A549 treated with RU486 at 1 μM for 4 hours (cell line): ENCODE measurements around the gene PRAME. TPM values are rescaled to one million over a fixed set of nuclear protein-coding genes. Genes with fewer than 3 reads are reported as not detected.

Experiments used
- total RNA-seq: library from RNA; stranded (reverse); fragments of 200-300 nt; extraction: Qiagen RNA extraction; gene quantifications from 5 replicates; pipeline ENCODE4 v1.2.3, GENCODE V29; 2022; ENCODE audit warnings: low read depth

The PRAME gene, protein sequence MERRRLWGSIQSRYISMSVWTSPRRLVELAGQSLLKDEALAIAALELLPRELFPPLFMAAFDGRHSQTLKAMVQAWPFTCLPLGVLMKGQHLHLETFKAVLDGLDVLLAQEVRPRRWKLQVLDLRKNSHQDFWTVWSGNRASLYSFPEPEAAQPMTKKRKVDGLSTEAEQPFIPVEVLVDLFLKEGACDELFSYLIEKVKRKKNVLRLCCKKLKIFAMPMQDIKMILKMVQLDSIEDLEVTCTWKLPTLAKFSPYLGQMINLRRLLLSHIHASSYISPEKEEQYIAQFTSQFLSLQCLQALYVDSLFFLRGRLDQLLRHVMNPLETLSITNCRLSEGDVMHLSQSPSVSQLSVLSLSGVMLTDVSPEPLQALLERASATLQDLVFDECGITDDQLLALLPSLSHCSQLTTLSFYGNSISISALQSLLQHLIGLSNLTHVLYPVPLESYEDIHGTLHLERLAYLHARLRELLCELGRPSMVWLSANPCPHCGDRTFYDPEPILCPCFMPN
- total RNA-seq, result 98.9 to 108 TPM (median 104 TPM) in 5 replicates

DNA sequence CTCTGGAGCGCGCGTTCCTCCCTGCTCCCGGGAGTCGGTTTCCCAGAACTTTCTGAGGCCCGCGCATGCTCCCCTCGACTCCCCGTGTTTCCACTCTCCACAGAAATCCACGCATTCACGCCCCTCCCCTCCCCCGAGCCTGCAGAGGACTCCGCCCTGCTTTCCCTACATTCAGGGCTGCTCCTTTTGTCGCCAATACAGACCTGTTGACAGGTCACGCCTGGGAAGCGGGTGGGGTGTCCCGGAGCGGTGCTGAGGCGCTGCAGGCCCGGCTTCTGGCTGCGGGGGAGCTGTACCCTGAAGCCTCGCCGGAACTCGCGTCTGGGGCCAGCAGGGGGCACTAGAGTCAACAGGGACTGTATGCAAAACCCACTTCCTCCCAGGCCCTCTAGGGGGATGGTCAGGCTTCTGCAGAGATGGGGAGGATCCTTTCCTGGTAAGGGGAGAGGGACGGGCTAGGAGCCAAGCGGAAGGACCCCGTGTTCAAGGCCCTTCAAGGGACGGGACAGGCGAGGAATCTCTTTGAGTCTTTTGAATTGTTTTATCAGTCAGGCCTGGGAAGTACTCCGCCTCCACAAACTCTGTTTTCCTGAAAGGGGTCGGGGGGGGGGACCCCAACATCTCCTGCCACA is at the start of gene PRAME:
Gene PRAME (minus strand): TSS at position 294 of the 632 bp plus-strand sequence. CDS start 2,433 bp downstream, outside the sequence.

DNA sequence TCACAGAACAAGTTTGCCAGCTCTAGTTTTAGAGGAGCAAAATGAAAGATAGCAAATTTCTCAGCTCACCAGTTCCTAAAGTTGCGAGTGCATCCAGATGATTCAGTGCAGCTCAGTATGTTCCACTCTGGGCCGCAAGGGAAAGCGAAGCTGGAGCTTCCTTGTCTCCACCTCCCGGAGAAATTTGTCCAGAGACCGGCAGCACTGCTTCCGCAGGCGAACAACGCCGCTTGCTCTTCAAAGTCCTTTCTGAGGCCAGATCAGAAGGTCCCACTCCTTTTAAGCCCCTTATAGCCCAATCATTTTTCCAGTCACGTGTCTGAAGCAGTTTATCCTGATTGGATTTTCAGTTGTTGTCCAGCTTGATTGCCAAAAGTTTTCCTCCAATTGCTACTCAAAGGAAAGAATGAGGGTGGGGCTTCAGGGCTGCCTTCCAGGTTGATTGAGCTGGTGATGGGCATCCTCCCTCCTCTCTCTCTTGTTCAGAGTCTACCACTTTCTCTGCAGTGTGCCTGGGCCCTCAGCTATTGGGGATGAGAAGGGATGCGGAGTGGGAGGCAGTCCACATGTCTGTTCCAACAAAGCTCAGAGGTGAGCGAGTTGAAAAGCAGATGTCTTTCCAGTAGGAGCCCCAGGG is 38.9 kb downstream of the PRAME start, which contains the start of gene ZNF280A:
Gene ZNF280A (minus strand): TSS at position 251 of the 637 bp plus-strand sequence. CDS start 4,640 bp downstream, outside the sequence.

DNA sequence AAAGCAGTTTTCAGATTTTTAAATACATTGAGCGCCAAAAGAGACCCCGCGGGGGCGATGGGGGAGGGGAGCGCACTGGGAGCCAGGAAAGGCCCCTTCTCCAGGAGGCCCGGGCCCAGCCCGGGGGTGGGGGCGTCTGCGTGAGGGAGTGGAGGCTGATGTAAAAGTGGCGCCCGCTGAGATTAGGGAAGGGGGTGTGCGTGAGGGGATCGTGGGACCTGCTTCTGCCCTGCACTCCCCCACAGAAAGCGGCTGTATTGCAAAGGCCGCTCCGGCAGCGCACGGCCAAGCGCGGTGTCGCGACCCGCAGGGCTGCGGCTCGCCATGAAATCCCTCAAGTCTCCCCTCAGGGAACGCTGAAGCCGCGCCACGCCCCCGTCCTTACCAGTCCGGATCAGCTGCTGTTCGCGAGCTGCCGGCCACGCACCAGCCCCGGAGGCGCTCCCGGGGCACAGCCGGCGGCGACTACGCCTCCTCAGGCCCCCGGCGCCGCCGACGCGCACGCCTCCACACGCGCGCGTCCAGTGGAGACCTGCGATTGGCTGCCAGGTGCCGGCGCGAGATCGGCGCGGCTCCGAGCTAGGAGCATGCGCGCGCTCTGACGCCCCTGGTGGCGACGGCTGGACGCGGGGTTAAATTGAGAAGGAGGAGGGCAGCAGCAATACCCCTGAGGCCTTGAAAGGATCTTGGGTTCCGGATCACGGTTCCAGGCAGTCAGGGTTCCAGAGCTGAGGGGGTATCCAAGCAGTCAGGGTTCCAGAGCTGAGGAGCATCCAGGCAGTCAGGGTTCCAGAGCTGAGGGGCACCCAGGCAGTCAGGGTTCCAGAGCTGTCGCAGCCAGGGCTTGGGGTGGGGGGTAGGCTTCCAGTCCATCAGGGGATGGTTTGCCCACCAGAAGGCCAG is 50.5 kb downstream of the PRAME start, which contains the start of gene ZNF280B:
Gene ZNF280B (minus strand): TSS at position 469 of the 903 bp plus-strand sequence. CDS start 19,344 bp downstream, outside the sequence.

Other genes with a start within 250 kb of the PRAME start
- 1.1 to 1.7 TPM (median 1.6 TPM) in 5 replicates for gene ZNF280B, start 50.5 kb downstream of the PRAME start, total RNA-seq
- gene ZNF280A, start 39.0 kb downstream of the PRAME start, total RNA-seq, result 2.1 to 4.1 TPM (median 3.2 TPM) in 5 replicates
- not detected in 5 replicates for gene GGTLC2, start 85.3 kb upstream of the PRAME start, total RNA-seq